SU-DHL-6 (cell line): ENCODE measurements around the gene PDE4B.

ENCODE experiments used
- H2AFZ ChIP-seq: fragments of 200-600 bp; sonication (generic); 2 replicates; pipeline ENCODE4 v1.6.1; 2014; ENCODE audit warnings: low read depth, mild to moderate bottlenecking, moderate library complexity, mixed read lengths, antibody characterized with exemption, low read length; ENCODE audit not compliant: severe bottlenecking
- H3F3A ChIP-seq: fragments of 200-600 bp; shearing (Covaris generic); 2 replicates; pipeline ENCODE4 v1.6.0; 2016; ENCODE audit warnings: antibody characterized with exemption, mild to moderate bottlenecking; ENCODE audit not compliant: insufficient read depth
- H3K27ac ChIP-seq: fragments of 200-600 bp; sonication (generic); 2 replicates; pipeline ENCODE4 v1.5.1; 2016; ENCODE audit warnings: low read depth, mild to moderate bottlenecking, low read length, moderate library complexity, mixed read lengths
- H3K27me3 ChIP-seq: fragments of 200-600 bp; sonication (generic), shearing (Covaris generic); 2 replicates; pipeline ENCODE4 v1.6.0; 2014; ENCODE audit warnings: mild to moderate bottlenecking, low read length
- H3K36me3 ChIP-seq: fragments of 200-600 bp; sonication (generic); 2 replicates; pipeline ENCODE4 v1.6.1; 2014; ENCODE audit warnings: mild to moderate bottlenecking, low read length, mixed read lengths
- H3K4me2 ChIP-seq: fragments of 300-600, 200-600 bp; shearing (Covaris generic), sonication (generic); 2 replicates; pipeline ENCODE4 v1.6.0; 2014; ENCODE audit warnings: low read length, low read depth, mild to moderate bottlenecking; ENCODE audit not compliant: poor library complexity, severe bottlenecking
- H3K4me3 ChIP-seq: fragments of 200-600 bp; sonication (generic); 2 replicates; pipeline ENCODE4 v1.5.1; 2014; ENCODE audit warnings: antibody characterized with exemption, low read length, mild to moderate bottlenecking, mixed read lengths; ENCODE audit not compliant: insufficient read depth, poor library complexity, severe bottlenecking
- H3K79me2 ChIP-seq: fragments of 200-600 bp; sonication (generic); 2 replicates; pipeline ENCODE4 v1.6.1; 2014; ENCODE audit warnings: mild to moderate bottlenecking, low read length, moderate library complexity; ENCODE audit not compliant: insufficient read depth
- H3K9ac ChIP-seq: fragments of 200-600 bp; sonication (generic); 2 replicates; pipeline ENCODE4 v1.7.0; 2014; ENCODE audit warnings: mild to moderate bottlenecking, low read length
- H3K9me2 ChIP-seq: fragments of 200-600 bp; sonication (generic); replicated peaks from 2 replicates; pipeline ENCODE4 v1.6.1; 2014; ENCODE audit warnings: low read length; ENCODE audit not compliant: insufficient read depth
- H3K9me3 ChIP-seq: fragments of 200-600 bp; sonication (generic); 2 replicates; pipeline ENCODE4 v1.6.1; 2014; ENCODE audit warnings: low read length, mixed read lengths; ENCODE audit not compliant: insufficient read depth
- H4K20me1 ChIP-seq: fragments of 200-600 bp; sonication (generic); 2 replicates; pipeline ENCODE4 v1.6.1; 2014; ENCODE audit warnings: low read depth, mild to moderate bottlenecking, antibody characterized with exemption, low read length, moderate library complexity, mixed read lengths
- CTCF ChIP-seq: fragments of 200-600 bp; sonication (generic); IDR thresholded peaks from one replicate; pipeline ENCODE4 v1.5.1; 2017; ENCODE audit warnings: antibody characterized with exemption, mild to moderate bottlenecking, low read length, moderate library complexity; ENCODE audit not compliant: insufficient read depth, poor library complexity, severe bottlenecking
- EZH2phosphoT487 ChIP-seq: fragments of 200-600 bp; sonication (generic), shearing (Covaris generic); conservative IDR thresholded peaks from 2 replicates; pipeline ENCODE4 v1.6.1; 2018; ENCODE audit warnings: mild to moderate bottlenecking, antibody characterized with exemption, low read length, moderate library complexity, mixed read lengths

PDE4B gene

DNA sequence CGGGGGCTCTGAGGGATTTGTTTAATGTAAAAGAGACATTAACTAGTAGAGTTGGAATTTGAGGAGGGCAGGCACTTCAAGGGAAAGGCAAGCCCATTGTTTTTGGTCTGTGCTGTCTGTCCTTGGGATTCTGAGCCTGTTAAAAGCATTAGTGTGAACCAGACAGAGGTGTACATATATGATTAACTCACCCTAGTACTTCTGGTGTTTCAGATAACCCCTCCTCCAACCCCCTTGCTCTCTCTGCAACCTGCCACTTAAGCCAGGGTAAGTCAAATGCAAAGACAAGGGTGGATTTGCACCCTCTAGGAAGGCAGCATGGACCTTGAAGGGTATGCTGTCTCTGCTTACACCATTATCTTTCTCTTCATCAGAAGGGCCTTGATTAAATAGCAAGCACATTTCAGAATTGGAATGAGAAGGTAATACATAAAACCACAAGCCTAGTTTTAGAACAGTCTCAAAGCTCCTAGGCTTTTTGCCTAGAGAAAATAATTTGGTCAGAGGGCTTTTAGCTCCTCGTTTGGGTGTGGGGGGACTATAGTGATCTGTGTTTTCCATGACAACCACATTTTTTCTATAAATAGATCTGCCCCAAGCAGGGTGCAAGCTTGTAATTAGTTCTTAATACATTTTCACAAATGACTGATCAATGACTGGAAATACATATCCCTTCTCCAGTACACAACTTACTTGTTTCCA lies 620.6 kb downstream of the PDE4B start:
- Histone ChIP-seq H3K79me2 (no peaks in the 10 kb centered on the region), H3K9me2 (no peaks in the 10 kb centered on the region), H3K36me3 (no peaks in the 10 kb centered on the region), H3K4me3 (no peak overlapping the region), H3F3A (no peaks in the 10 kb centered on the region), H3K27me3 (no peaks in the 10 kb centered on the region), H2AFZ (no peak overlapping the region), H3K27ac (no peak overlapping the region), H3K4me2 (no peak overlapping the region), H4K20me1 (no peaks in the 10 kb centered on the region), H3K9me3 (no peaks in the 10 kb centered on the region), H3K9ac (no peak overlapping the region)
- TF ChIP-seq CTCF (no peak), EZH2phosphoT487 (no peak)

GRCh38 chr1:66413838-66414175 lies 621.1 kb downstream of the PDE4B start:
- TF ChIP-seq EZH2phosphoT487, result no peak
- TF ChIP-seq CTCF, result no peak
- H3K79me2 ChIP-seq, result no peaks in the 10 kb centered on the region
- H2AFZ ChIP-seq, result no peak overlapping the region
- H3K4me2 ChIP-seq, result no peak overlapping the region
- no peaks in the 10 kb centered on the region for H3K27me3 ChIP-seq
- H3K9me3 ChIP-seq, result no peaks in the 10 kb centered on the region
- no peaks in the 10 kb centered on the region for H4K20me1 ChIP-seq
- no peak overlapping the region for H3K9ac ChIP-seq
- no peak overlapping the region for H3K4me3 ChIP-seq
- no peaks in the 10 kb centered on the region for H3F3A ChIP-seq
- no peaks in the 10 kb centered on the region for H3K9me2 ChIP-seq
- no peaks in the 10 kb centered on the region for H3K36me3 ChIP-seq
- no peak overlapping the region for H3K27ac ChIP-seq

- H3K36me3 ChIP-seq, result no peaks in the 10 kb centered on the region
Observed at GRCh38 chr1:66415281-66415680, 622.6 kb downstream of the PDE4B start.

More at GRCh38 chr1:66415281-66415680, 622.6 kb downstream of the PDE4B start:
- H3K9me2 ChIP-seq, result no peaks in the 10 kb centered on the region
- no peaks in the 10 kb centered on the region for H3K27me3 ChIP-seq
- no peaks in the 10 kb centered on the region for H3K9me3 ChIP-seq
- TF ChIP-seq CTCF (no peak), EZH2phosphoT487 (no peak)
- H3K27ac ChIP-seq, result no peak overlapping the region
- no peak overlapping the region for H3K9ac ChIP-seq
- H4K20me1 ChIP-seq, result no peaks in the 10 kb centered on the region
- H3K4me3 ChIP-seq, result no peak overlapping the region
- no peaks in the 10 kb centered on the region for H3K79me2 ChIP-seq
- no peak overlapping the region for H3K4me2 ChIP-seq
- no peak overlapping the region for H2AFZ ChIP-seq
- H3F3A ChIP-seq, result no peaks in the 10 kb centered on the region
